ENCODE results near the gene CUX1.

CUX1 gene

DNA sequence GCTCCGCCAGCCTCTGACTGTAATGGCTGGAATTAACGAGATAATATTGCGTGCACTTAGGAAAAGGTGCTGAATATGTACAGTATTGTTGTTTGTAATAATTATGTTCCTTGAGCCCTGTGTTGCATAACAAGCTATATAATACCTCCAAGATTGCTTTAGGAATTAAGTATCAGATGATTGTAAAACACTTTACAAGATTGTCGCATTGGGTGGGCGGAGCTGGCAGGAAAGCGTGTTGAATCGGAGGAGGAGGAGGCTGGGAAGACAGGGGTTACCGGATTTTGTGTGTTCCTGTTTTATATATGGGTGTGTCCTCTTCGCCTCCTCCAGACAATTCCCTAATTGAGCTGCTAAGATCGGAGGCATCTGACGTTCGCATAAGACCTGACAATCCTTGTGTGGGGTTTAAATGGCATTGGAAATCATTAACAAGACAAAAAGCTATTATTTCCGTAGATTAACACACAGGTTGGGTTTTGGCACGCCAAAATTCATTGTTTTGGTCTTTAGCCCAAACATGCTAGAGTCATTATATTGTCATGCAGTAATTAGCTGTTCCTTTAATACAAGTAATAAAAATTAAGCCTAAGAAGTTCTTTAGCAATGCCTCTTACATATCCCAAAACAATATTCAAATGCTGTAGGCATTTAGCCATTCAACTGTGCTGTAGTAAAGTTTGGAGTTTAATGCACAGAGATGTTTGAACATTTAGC, 276.3 kb downstream of the CUX1 start:
- Histone ChIP-seq H3K4me3 (ENCODE audit: low read length) (no peak overlapping the region), H3K9ac (ENCODE audit: low read depth, low read length) (no peak overlapping the region), H3K4me1 (ENCODE audit: insufficient read depth, low read length) (peaks cover 29% of the 10 kb centered on the region), H3K27ac (ENCODE audit: low read depth, low read length) (no peak overlapping the region), H3K36me3 (ENCODE audit: insufficient read depth, low read length) (no peaks in the 10 kb centered on the region; the same call in 1 of the 2 replicates), H3K27me3 (ENCODE audit: insufficient read depth, low read length) (no peaks in the 10 kb centered on the region), H3K9me3 (ENCODE audit: insufficient read depth, low read depth, low read length) (no peaks in the 10 kb centered on the region)
- WGBS: 79% methylated on average over 14 of the region's 14 CpGs

DNA sequence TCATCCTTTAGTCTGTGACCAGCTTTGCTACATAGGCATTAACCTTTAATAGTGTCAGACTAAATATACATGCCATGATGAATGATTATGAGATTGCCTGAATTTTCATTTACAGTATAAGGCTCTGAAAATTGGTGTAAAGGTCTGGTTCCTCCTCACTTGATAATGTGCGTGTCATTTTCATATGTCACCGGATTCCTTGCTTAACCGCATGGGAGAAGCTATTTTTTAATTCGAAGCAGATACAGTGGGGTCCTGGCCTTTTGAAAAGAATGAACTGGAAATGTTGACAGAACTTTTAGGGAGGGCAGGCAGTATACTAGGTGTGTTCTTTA, 276.9 kb downstream of the CUX1 start:
- no peak overlapping the region for H3K27ac ChIP-seq (ENCODE audit: low read depth, low read length)
- H3K36me3 ChIP-seq (ENCODE audit: insufficient read depth, low read length): no peaks in the 10 kb centered on the region; the same call in 1 of the 2 replicates
- WGBS: 93% methylated on average over 4 of the region's 4 CpGs
- no peak overlapping the region for H3K9ac ChIP-seq (ENCODE audit: low read depth, low read length)
- H3K4me1 ChIP-seq (ENCODE audit: insufficient read depth, low read length): peaks cover 26% of the 10 kb centered on the region
- no peaks in the 10 kb centered on the region for H3K27me3 ChIP-seq (ENCODE audit: insufficient read depth, low read length)
- H3K9me3 ChIP-seq (ENCODE audit: insufficient read depth, low read depth, low read length): no peaks in the 10 kb centered on the region
- no peak overlapping the region for H3K4me3 ChIP-seq (ENCODE audit: low read length)

DNA sequence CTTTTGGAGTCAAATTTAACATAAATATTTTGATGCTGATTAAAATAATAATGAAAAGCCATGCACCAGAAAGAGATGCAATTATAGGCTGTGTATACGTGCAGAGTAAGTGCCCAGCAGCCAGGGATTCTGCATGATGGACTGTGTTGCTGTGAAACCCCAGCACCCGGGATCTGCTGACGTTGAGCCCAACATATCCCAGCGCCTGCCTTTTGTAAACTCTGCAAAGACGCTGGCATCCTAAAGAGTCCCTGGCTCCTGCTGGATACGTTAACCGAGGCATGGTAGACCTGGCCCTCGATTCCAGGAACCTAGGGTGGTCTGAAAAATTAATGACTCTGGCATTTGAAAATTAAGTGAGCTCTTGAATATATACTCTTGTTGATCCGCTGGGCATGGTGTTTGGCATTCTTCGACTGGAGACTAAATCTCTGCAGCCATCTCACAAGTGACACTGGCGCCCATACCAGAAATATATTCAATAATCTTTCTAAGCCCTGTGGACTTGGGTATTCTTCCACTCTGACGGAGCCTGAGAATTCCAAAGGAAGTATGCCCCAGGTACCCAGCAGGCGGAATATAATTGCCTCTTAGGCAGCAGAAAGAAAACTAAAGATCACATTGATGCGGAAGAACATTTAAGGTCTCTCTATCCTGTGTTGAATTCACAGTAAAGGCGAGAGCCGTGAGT, 278.0 kb downstream of the CUX1 start:
- Histone ChIP-seq H3K27me3 (ENCODE audit: insufficient read depth, low read length) (no peaks in the 10 kb centered on the region), H3K4me3 (ENCODE audit: low read length) (no peak overlapping the region), H3K27ac (ENCODE audit: low read depth, low read length) (no peak overlapping the region), H3K9ac (ENCODE audit: low read depth, low read length) (no peak overlapping the region), H3K4me1 (ENCODE audit: insufficient read depth, low read length) (peaks cover 20% of the 10 kb centered on the region), H3K9me3 (ENCODE audit: insufficient read depth, low read depth, low read length) (no peaks in the 10 kb centered on the region), H3K36me3 (ENCODE audit: insufficient read depth, low read length) (peaks cover 6% of the 10 kb centered on the region)
- 94% methylated on average over 16 of the region's 16 CpGs for WGBS

DNA sequence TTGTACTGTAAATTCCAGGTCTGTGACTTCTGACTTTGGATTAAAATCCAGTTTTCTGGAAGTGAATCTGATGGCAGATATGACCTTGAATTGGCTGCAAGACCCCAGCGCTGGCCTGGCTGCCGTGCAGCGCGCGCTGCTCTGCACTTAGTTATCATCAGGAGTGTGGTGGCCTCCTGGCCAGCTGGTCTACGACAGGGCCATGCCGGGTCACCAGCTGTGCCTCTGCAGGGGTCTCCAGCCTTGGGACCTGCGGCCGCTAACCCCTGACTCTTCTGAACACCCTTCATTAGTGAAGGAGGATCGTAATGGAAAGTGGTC, 278.5 kb downstream of the CUX1 start:
- no peaks in the 10 kb centered on the region for H3K27me3 ChIP-seq (ENCODE audit: insufficient read depth, low read length)
- H3K9ac ChIP-seq (ENCODE audit: low read depth, low read length): no peak overlapping the region
- peaks cover 11% of the 10 kb centered on the region for H3K36me3 ChIP-seq (ENCODE audit: insufficient read depth, low read length)
- H3K4me3 ChIP-seq (ENCODE audit: low read length): no peak overlapping the region
- H3K9me3 ChIP-seq (ENCODE audit: insufficient read depth, low read depth, low read length): no peaks in the 10 kb centered on the region
- peaks cover 20% of the 10 kb centered on the region for H3K4me1 ChIP-seq (ENCODE audit: insufficient read depth, low read length)
- H3K27ac ChIP-seq (ENCODE audit: low read depth, low read length): no peak overlapping the region
- WGBS: 94% methylated on average over 9 of the region's 10 CpGs

DNA sequence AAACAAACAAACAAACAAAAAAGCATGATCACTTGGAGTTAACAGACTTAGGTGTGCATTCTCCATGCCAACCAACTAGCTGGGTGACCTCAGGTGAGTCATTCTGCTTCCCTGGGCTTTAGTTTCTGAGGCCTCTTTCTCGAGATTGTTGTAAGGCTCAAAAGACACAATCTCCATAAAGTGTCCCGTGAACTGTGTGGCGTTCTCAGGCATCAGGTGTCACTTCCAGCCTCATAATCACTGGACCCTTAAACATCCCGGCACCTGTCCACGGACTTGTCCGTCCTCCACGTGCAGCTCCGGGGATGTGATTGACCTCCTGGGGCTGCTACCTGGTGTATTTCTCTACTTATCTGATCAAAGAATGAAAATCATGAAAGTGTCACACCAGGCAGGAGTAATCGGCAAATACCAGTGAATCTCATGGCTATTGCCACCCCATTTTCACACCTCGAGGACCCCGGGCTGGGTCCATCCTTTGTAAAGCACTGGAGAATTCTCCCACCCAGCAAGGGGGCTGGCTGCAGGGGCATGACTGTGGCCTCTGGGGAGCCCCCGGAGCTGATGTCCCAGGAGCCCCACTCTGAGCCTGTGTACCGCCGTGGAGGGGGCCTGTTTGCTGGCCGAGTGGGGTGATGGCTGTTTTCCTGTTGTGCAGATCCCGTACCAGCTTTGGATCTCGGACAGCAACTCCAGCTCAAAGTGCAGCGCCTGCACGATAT, 279.4 kb downstream of the CUX1 start:
- peaks cover 20% of the 10 kb centered on the region for H3K4me1 ChIP-seq (ENCODE audit: insufficient read depth, low read length)
- H3K9ac ChIP-seq (ENCODE audit: low read depth, low read length): no peak overlapping the region
- no peaks in the 10 kb centered on the region for H3K9me3 ChIP-seq (ENCODE audit: insufficient read depth, low read depth, low read length)
- WGBS: 89% methylated on average over 19 of the region's 19 CpGs
- peaks cover 11% of the 10 kb centered on the region for H3K36me3 ChIP-seq (ENCODE audit: insufficient read depth, low read length)
- H3K27me3 ChIP-seq (ENCODE audit: insufficient read depth, low read length): no peaks in the 10 kb centered on the region
- H3K4me3 ChIP-seq (ENCODE audit: low read length): no peak overlapping the region
- H3K27ac ChIP-seq (ENCODE audit: low read depth, low read length): peak overlapping the region; percentile 59; the same call in 1 of the 2 replicates

DNA sequence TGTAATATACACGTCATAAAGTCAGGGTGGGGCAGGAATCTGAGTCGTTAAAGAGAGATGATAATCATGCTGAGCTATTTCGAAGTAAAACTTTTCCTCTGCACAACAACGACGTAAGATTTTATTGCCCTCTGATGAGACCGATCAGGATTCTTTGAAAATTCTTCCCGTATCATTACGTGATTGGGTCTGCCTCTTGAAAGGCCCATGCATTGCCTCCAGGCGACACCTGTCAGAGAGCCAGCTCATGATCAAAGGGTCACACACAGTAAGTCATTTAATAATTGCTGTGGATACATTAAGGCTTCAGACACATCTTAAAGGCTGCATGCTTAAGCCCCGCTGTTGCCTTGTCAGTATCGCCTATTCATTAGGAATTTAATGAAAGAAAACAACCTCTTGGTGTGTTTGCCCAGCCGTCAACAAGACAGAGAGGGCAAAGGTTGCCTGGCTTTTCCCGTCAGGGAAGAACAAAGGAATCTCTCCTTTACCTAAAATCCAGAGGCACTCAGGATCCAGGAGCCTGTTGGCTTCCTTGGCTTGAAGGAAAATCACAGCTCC, 280.3 kb downstream of the CUX1 start:
- Histone ChIP-seq H3K4me1 (ENCODE audit: insufficient read depth, low read length) (peaks cover 18% of the 10 kb centered on the region), H3K27me3 (ENCODE audit: insufficient read depth, low read length) (no peaks in the 10 kb centered on the region), H3K27ac (ENCODE audit: low read depth, low read length) (peak overlapping the region; percentile 59), H3K36me3 (ENCODE audit: insufficient read depth, low read length) (peaks cover 11% of the 10 kb centered on the region), H3K9me3 (ENCODE audit: insufficient read depth, low read depth, low read length) (no peaks in the 10 kb centered on the region), H3K4me3 (ENCODE audit: low read length) (no peak overlapping the region), H3K9ac (ENCODE audit: low read depth, low read length) (no peak overlapping the region; the same call in 1 of the 2 replicates)
- 73% methylated on average over 13 of the region's 13 CpGs for WGBS

DNA sequence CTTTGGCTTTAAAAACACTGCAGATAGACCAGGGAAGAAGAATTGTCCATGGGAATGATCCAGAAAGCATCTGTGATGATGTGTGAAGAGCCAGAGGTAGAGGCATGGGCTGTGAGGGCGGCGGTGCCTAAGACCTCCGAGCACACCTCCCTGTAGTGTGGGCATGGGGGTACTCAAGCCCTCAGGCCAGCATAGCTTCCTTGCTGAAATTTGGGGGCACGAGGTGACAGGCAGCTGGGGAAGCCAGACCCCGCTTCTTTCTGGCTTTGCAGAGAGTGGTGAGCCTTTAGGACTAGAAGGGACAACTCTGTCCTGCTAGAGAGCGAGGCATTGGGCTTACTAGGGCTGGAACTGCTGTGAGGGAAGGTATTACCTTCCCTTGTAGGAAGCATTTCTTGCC, 281.6 kb downstream of the CUX1 start:
- Histone ChIP-seq H3K4me3 (ENCODE audit: low read length) (no peak overlapping the region), H3K27ac (ENCODE audit: low read depth, low read length) (no peak overlapping the region), H3K4me1 (ENCODE audit: insufficient read depth, low read length) (peaks cover 11% of the 10 kb centered on the region; the same call in 1 of the 2 replicates), H3K36me3 (ENCODE audit: insufficient read depth, low read length) (peaks cover 15% of the 10 kb centered on the region), H3K9ac (ENCODE audit: low read depth, low read length) (no peak overlapping the region), H3K9me3 (ENCODE audit: insufficient read depth, low read depth, low read length) (no peaks in the 10 kb centered on the region), H3K27me3 (ENCODE audit: insufficient read depth, low read length) (no peaks in the 10 kb centered on the region)
- 94% methylated on average over 6 of the region's 6 CpGs for WGBS

DNA sequence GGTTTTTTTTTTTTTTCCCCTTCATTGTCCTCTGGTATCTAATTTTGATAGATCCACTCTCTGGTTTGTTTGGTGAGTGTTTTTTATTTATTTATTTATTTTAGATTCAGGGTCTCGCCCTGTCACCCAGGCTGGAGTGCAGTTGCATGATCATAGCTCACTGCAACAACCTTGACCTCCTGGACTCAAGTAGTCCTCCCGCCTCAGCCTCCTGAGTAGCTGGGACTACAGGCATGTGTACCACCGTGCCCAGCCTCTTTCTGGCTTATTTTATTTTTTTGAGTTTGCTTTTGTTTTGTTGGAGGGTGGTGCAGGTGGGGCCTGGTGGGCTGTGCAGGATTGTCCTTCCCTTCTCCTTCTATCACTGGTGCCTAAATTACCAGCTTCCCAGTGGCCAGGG, 282.0 kb downstream of the CUX1 start:
- Histone ChIP-seq H3K9ac (ENCODE audit: low read depth, low read length) (no peak overlapping the region), H3K4me3 (ENCODE audit: low read length) (no peak overlapping the region), H3K27me3 (ENCODE audit: insufficient read depth, low read length) (no peaks in the 10 kb centered on the region), H3K27ac (ENCODE audit: low read depth, low read length) (no peak overlapping the region), H3K4me1 (ENCODE audit: insufficient read depth, low read length) (peaks cover 9% of the 10 kb centered on the region; the same call in 1 of the 2 replicates), H3K36me3 (ENCODE audit: insufficient read depth, low read length) (peaks cover 20% of the 10 kb centered on the region), H3K9me3 (ENCODE audit: insufficient read depth, low read depth, low read length) (no peaks in the 10 kb centered on the region)
- 95% methylated on average over 3 of the region's 3 CpGs for WGBS

DNA sequence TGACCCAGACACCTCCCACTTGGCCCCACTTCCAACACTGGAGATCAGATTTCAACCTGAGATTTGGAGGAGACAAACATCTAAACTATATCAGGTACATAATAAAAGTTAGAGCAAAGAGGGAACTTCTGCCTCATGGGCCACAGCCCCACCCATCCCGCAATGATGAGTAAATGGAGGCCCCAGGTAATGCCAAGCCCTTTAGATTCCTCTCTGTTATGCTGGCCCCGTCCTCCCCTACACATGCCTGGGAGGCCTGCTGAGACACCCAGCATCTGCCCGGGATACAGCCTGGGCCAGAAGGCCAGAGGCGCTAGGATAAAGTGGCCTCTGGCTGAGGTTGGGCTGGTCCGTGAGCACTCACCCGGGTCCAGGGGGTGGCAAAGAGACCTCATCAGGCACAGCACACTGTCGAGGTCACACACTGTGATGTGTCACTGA, 283.7 kb downstream of the CUX1 start:
- no peak overlapping the region for H3K4me3 ChIP-seq (ENCODE audit: low read length)
- H3K4me1 ChIP-seq (ENCODE audit: insufficient read depth, low read length): peaks cover 9% of the 10 kb centered on the region; the same call in 1 of the 2 replicates
- WGBS: 94% methylated on average over 7 of the region's 7 CpGs
- no peak overlapping the region for H3K27ac ChIP-seq (ENCODE audit: low read depth, low read length)
- H3K36me3 ChIP-seq (ENCODE audit: insufficient read depth, low read length): peaks cover 32% of the 10 kb centered on the region
- no peaks in the 10 kb centered on the region for H3K27me3 ChIP-seq (ENCODE audit: insufficient read depth, low read length)
- no peaks in the 10 kb centered on the region for H3K9me3 ChIP-seq (ENCODE audit: insufficient read depth, low read depth, low read length)
- no peak overlapping the region for H3K9ac ChIP-seq (ENCODE audit: low read depth, low read length)

DNA sequence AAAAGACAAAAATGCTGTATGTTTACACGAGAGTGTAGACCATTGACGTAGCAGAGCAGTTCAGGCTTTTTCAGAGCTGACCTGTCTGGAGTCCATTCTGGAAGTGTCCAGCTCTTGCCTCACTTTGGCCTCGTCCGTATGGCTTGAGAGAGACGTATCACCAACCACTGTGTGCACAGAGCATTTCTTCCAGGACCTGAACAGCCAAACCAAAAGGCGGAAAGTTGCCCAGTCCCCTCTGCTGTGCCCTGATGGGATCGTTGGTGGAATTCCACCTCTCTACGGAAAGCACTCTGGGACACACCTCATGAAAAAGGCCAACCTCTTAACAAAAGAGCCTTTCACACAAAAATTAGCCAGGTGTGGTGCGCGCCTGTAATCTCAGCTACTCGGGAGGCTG, 284.5 kb downstream of the CUX1 start:
- no peaks in the 10 kb centered on the region for H3K27me3 ChIP-seq (ENCODE audit: insufficient read depth, low read length)
- no peaks in the 10 kb centered on the region for H3K9me3 ChIP-seq (ENCODE audit: insufficient read depth, low read depth, low read length)
- no peak overlapping the region for H3K9ac ChIP-seq (ENCODE audit: low read depth, low read length)
- H3K36me3 ChIP-seq (ENCODE audit: insufficient read depth, low read length): peaks cover 38% of the 10 kb centered on the region
- H3K27ac ChIP-seq (ENCODE audit: low read depth, low read length): no peak overlapping the region
- 96% methylated on average over 11 of the region's 11 CpGs for WGBS
- H3K4me1 ChIP-seq (ENCODE audit: insufficient read depth, low read length): peaks cover 9% of the 10 kb centered on the region; the same call in 1 of the 2 replicates
- no peak overlapping the region for H3K4me3 ChIP-seq (ENCODE audit: low read length)

DNA sequence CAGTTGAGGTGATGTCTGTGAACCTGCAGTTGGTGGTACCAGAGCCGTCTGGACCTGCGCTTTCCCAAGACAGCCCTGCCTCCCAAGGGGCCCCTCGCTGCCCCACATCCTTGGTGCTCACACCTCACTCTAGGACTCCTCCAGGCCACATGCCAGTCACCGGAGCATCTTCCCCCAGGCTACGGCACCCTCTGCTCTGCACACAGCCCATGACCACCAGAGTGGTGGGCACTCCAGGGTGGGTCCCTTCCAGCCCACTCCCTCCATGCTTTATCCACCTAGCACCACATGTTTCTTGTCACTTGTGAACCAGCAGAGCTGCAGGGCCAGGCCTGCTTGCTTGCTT, 285.6 kb downstream of the CUX1 start:
- no peaks in the 10 kb centered on the region for H3K27me3 ChIP-seq (ENCODE audit: insufficient read depth, low read length)
- H3K36me3 ChIP-seq (ENCODE audit: insufficient read depth, low read length): peaks cover 43% of the 10 kb centered on the region
- no peak overlapping the region for H3K9ac ChIP-seq (ENCODE audit: low read depth, low read length)
- 96% methylated on average over 5 of the region's 5 CpGs for WGBS
- peaks cover under 1% of the 10 kb centered on the region; the same call in 1 of the 2 replicates for H3K4me1 ChIP-seq (ENCODE audit: insufficient read depth, low read length)
- no peak overlapping the region for H3K27ac ChIP-seq (ENCODE audit: low read depth, low read length)
- H3K4me3 ChIP-seq (ENCODE audit: low read length): no peak overlapping the region
- no peaks in the 10 kb centered on the region for H3K9me3 ChIP-seq (ENCODE audit: insufficient read depth, low read depth, low read length)

Measured in HUES64 (cell line).